ENCODE results near the gene HEYL.

The HEYL gene

DNA sequence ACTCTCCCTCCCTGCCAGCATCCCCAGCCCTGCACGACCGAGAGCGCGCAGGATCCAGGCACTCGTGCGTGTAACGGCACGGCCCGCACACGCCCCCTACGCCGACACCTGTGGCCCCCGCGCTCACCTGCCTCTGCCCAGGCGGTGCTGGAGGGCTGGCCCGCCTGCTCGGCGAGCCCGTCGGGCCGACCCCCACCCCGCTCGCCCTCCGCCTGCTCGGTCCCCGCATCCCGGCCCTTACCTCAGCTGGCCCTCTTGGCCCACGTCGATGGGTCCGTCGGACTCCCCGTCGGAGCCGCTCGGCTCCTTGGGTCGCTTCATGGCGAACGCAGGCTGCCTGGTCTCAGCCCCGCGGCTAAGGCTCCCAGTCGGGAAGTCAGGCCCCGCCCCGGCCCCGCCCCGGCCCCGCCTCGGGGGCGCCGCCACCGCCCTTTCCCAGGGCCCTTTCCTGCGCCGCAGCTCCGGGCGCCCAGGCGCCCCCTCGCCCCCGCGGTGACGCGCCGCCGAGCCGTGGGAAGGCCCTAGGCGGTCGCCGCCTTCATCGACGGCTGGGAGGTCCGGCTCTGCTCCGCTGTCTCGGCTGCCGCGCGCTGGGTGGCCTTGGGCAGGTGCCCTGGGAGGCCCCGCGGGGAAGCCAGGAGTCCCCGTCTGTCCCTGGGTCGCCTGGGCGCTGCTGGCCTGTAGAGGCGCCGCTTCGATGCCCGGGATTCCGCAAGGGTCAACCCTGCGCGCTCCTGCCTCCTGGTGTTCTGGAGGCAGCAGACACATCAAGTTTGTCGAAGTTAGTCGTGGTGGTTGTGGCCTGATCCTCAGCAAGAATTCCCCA, at the start of gene HEYL:
Gene HEYL (minus strand): TSS at position 339 of the 826 bp plus-strand sequence. CDS start 18 bp downstream, at position 321.
- DNase-seq (ENCODE audit: low read depth) = peak; percentile 38

- no peak for DNase-seq (ENCODE audit: low read depth)
Observed at GRCh38 chr1:39689214-39689613, 49.8 kb upstream of the HEYL start.

- no peak for DNase-seq (ENCODE audit: low read depth)
Observed at GRCh38 chr1:39688706-39689105, 49.3 kb upstream of the HEYL start.

GRCh38 chr1:39687243-39687642, 47.8 kb upstream of the HEYL start:
- no peak for DNase-seq (ENCODE audit: low read depth)

DNA sequence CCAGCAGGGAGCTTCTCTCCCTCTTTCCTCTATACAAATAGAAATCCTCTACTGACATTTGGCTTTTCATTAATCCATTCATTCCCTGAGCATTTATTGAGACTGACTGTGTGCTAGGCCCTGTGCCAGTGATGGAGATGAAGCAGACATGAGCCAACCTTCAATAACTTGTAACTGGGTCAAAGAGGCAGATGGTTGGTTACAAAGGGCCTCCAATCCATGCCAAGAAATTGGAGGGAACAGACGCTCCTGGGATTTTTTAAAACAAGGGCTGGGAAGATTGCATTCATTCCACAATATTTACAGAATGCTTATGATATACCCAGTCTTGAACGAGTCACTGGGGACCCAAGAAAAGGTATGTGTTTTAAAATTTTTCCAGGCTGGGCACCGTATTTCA, 45.6 kb upstream of the HEYL start:
- no peak for DNase-seq (ENCODE audit: low read depth)

- DNase-seq (ENCODE audit: low read depth) = no peak
Observed at GRCh38 chr1:39684313-39684664, 44.8 kb upstream of the HEYL start.

DNA sequence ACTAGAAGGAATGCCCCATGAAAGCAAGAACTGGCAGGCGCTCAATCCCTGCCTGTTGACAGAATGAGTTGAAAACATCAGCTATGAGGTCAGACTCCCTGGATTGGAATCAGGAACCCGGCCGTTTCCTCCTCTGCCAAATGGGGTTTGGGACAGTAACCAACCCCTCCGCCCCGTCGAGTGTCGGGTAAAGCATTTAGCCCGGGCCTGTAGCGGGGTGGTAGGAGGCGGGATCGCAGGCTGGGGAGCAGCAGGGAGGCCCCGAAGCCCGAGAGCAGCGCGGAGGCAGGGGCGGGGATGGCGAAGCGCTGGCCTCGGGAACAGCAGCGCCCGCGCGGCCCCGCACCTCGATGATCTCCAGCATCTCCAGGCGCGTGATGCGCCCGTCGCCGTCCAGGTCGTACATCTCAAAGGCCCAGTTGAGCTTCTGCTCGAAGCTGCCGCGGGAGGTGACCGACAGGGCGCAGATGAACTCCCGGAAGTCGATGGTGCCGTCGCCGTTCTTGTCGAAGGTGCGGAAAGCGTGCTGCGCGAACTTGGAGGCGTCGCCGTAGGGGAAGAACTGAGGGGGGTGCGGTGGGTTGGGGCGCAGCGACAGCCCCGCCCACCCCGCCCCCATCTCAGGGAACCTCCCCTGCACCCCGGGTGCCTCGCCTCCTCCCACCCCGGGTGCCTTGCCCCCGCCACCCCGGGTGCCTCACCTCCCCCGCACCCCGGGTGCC, 44.3 kb upstream of the HEYL start:
- DNase-seq (ENCODE audit: low read depth) = no peak

DNA sequence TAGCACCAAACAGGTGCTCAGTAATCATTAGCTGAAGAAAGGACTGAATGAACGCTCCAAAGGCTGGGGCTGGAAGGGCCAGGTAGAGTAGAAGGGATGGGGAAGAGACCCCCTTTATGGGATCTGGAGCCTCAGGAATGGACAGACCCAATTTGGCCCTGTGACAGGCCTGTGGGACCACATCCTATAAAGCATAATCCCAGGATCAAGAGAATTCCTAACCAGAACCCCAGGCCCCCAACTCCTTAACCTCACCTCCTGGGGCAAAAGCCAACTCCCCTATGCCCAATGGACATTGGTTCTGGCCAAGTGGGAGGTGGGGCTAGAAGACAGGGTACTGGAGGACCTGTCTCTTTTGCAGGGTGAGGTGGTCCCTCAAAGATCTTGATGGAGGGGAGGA, 42.6 kb upstream of the HEYL start:
- no peak for DNase-seq (ENCODE audit: low read depth)

- no peak for DNase-seq (ENCODE audit: low read depth)
Observed at GRCh38 chr1:39681294-39681693, 41.9 kb upstream of the HEYL start.

- DNase-seq (ENCODE audit: low read depth) = no peak
Observed at GRCh38 chr1:39680751-39681150, 41.3 kb upstream of the HEYL start.

- peak; percentile 38 for DNase-seq (ENCODE audit: low read depth)
Observed at GRCh38 chr1:39679821-39680220, 40.4 kb upstream of the HEYL start.

GRCh38 chr1:39678889-39679288, 39.4 kb upstream of the HEYL start:
- no peak for DNase-seq (ENCODE audit: low read depth)

DNA sequence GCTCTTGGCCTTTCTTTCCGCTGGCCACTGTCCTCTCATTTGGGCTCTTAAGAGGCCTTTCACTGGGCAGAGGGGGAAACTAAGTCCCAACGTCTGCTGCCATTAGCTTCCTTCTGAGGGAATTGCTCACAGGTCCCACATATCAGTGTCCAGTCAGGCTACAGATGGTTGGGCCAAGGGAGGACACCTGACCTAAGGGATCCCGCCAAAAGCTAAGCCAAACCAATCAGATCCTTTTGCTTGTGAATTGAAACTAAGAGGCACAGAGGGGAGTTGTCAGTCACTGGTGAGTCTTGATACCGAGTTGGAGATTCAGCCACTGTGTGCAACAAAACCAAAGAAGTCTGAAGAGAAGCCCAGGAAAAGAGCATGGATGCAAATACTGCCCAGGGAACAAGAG, 38.2 kb upstream of the HEYL start:
- no peak for DNase-seq (ENCODE audit: low read depth)

DNA sequence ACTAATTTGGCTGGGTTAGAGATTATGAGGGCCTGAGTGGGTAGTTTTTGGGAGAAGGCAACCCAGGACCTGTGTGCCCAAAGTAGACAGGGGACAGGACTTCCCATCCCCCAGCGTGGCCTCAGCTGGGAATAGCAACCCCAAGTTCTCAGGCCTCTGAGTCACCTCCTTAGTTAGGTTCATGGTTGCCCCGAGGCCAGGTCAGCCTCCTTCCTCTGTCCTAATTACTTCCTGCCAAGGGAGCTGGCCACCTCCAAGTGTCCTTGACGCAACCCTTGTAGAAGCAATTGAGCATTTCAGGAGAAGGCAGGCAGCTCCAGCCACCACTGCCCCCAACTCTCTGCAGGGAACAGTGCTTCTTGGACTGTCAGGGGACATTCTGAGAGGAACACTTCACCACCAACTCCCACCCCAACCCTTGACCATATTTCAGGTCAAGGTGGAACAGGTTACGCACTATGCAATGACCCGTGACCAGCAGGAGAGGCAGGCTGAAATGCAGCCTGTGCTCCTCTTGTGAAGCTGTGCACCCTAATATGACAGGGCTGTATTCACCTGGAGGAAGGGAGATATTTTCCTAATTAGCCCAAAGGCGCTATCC, 37.6 kb upstream of the HEYL start:
- peak; percentile 63 for DNase-seq (ENCODE audit: low read depth)

DNA sequence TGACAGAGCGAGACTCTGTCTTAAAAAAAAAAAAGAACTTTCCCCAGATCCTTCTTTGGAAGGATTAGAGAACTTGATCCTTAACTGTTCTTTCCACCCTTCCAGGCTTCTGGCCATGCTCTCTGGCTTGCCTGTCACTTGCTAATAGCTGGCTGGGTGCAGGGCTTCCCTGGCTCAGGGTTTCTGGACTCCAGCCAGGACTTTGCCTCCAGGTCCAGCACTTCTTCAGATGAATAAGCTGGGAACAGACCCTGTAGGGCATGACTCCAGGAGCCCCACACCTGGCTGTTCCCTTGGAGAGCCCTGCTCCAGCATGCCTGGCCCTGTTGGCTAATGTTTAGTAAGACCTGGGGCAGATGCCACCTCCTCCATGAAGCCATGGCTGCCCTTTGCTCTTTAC, 35.8 kb upstream of the HEYL start:
- DNase-seq (ENCODE audit: low read depth) = no peak

GRCh38 chr1:39673215-39673614, 33.8 kb upstream of the HEYL start:
- no peak for DNase-seq (ENCODE audit: low read depth)

GRCh38 chr1:39672551-39672947, 33.1 kb upstream of the HEYL start:
- no peak for DNase-seq (ENCODE audit: low read depth)

DNA sequence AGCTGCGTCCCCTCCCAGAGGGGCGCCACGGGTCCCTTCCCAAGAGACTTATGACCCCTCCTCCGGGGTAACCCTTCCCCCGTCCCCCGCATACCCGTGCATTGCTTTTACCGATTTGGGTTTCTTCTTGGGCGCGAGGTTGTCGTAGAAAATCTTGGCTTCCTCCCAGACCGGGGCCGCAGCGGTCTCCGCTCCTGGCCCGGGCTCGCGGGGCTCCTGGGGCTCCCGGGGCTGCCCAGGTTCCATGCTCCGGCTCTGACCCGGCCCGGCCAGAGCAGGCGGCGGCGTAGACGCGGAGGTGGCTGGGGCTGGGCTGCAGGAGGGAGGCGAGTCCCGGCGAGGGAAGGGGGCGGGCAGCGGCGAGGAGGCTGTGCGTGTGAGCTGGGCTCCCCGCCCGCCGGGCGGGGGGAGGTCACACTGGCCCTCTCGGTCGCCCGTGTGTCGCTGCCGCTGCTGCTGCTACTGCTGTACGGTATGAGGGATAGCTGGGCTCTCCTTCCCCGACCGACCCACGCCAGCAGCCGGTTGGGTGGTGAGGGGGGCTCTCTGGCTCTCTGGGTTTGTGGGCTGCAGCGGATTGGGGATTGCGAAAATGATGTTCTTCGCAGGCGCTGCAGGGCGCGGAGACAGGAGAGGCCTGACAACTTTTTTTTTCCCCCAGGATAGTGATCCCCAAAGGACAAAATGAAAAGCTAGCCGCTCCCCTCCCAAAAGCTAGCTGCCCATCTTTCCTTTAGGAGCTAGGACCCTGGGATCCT, 32.5 kb upstream of the HEYL start, which contains the start of gene NT5C1A:
Gene NT5C1A (minus strand): TSS at position 315 of the 758 bp plus-strand sequence. CDS start 69 bp downstream, at position 246.
- peak; percentile 33 for DNase-seq (ENCODE audit: low read depth)

- no peak for DNase-seq (ENCODE audit: low read depth)
Observed at GRCh38 chr1:39671433-39671792, 32.0 kb upstream of the HEYL start.

DNA sequence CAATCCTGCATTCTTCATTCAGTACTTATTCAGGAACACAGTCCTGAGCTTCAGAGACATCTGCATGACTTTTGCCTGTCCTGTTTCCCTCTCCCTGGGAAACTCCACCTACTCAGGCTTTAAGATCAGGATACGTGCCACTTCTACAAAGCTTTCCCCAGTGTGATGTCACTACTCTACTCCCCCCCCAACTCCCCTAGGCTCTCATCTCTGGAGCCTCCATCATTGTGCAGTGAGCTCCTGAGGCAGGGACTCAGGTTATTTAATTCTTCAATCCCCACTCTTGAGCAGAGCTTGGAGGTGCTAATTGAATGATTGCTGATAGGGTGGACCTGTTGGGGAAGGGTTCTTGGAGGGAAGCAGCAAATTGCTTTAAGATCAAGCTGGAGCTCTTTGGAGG, 31.2 kb upstream of the HEYL start:
- DNase-seq (ENCODE audit: low read depth) = no peak

DNA sequence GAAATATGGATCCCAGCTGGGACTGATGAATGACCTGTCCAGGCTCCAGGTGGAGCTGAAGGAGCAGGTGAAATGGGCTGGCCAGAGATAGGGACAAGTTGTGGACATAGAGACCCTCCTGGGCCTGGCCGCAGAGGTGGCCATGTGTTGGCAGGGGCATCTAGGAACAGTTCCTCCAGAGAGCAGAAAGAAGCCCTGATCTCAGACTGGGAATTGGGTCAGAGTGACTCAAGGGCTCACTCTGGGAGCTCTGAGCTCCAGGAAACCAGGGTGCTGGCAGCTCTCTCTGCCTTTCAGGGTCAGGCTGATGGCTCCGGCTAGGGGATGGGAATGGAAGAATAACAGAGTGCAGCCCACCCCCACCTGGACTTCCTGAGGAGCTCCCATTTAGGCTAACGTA, 29.5 kb upstream of the HEYL start:
- no peak for DNase-seq (ENCODE audit: low read depth)

DNA sequence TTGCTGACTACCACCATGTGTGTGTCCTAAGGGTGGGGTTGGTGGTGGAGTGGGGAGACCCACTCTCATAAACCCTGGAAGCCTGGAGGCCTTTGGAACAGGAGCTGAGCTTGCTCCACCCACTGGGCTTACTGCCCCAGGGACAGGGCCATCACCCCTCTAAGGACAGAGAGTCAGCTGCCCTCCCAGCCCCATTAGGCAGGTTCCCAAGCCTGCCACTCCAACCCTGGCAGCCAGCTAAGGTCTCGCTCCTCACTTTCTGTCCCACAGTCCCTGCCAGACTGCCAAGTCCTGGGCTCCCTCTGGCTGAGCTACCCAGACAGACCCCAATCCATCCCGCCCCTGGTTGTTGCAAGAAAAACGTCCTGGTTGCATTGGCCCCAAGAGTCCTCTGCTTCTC, 28.7 kb upstream of the HEYL start:
- DNase-seq (ENCODE audit: low read depth) = no peak
